Ammon's horn (tissue), 1 donor: Measurements from ENCODE around the gene HS3ST2.
"Not testable (repeated sequence)": the region's sequence is repeated elsewhere in the genome, so short reads cannot be mapped to it uniquely, and the experiment has no call there.

ENCODE experiments used
- DNase-seq: peaks from one replicate; pipeline ENCODE4 v3.0.0-alpha.2; 2016; ENCODE audit warnings: low spot score

HS3ST2 gene

GRCh38 chr16:22878955-22879354 lies 65.0 kb downstream of the HS3ST2 start:
- DNase-seq, result no peak

- no peak for DNase-seq
Measured at GRCh38 chr16:22879466-22879865, 65.5 kb downstream of the HS3ST2 start.

- DNase-seq, result no peak
Measured at GRCh38 chr16:22882981-22883380, 69.0 kb downstream of the HS3ST2 start.

DNA sequence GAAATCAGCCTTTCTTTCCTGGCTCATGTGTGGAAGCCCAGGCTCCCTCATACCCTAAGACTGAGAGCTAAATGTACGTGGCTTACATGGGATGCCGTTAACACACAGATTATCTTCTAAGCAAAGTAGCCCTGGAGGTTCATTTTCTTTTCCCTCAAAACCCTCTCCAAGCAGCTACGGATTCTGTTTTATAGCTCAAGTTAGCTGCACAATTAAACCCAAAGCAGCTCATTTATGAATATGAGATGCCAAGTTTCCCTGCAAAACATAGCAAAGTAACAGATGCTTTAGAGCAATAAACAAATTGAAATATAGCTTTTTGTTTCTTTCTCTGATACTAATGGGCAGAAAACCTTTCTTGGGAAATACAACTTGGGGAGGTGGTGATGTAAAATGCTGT lies 72.0 kb downstream of the HS3ST2 start:
- DNase-seq, result no peak

- DNase-seq, result no peak
Measured at GRCh38 chr16:22886927-22887326, 73.0 kb downstream of the HS3ST2 start.

DNA sequence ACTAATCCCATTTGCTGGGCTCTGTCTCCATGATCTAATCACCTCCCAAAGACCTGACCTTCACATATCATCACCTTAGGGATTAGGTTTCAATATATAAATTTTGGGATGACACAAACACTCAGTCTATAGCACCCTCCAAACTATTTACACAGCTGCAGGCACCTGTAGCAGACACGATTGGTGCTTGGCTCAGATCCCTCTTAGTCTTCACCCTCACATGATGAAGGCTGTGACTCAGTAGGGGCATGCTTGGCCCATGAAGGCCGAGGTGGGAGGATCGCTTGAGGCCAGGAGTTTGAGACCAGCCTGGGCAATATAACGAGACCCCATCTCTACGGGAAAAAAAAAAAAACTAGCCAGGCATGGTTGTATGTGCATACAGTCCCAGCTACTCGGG lies 73.5 kb downstream of the HS3ST2 start:
- DNase-seq, result no peak

GRCh38 chr16:22888791-22889190 lies 74.8 kb downstream of the HS3ST2 start:
- DNase-seq, result no peak

- no peak for DNase-seq
Measured at GRCh38 chr16:22890976-22891375, 77.0 kb downstream of the HS3ST2 start.

DNA sequence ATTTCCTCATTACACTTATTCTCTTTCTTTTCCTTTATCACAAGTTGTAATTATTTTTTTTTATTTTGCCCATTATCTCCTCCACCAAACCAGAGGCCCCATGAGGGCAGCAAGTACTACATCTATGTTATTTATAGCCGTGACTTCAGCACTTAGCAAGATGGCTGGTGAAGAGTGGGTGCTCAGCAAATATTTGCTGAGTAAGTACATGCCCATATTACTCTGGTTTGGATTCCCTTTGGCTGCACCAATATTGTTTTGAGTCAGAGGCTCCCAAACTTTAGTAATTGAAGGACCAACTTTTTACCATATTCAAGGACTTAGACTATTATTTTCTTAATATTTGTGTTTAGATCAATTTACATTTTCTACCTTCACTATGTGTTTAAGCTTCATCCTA lies 83.2 kb downstream of the HS3ST2 start:
- no peak for DNase-seq

DNA sequence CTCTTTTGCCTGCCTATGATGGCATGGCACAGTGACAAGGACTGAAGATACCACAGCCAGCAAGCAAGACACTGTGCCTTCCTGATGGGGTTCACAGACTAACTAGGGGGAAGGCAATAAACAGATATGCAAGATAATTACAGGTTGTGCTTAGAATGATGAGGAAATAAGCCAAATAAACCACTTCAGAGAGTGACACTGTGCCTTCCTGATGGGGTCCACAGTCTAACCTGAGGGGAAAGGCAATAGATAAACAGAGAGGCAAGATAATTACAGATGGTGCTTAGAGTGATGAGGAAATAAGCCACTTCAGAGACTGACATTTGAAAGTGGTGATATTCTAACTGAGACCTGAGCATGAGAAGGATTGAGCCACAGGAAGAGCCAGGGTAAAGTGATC lies 84.2 kb downstream of the HS3ST2 start:
- DNase-seq, result peak; percentile 17

GRCh38 chr16:22898874-22899348 lies 84.9 kb downstream of the HS3ST2 start:
- DNase-seq, result peak; percentile 87

GRCh38 chr16:22899567-22899966 lies 85.6 kb downstream of the HS3ST2 start:
- DNase-seq, result not testable (repeated sequence)

GRCh38 chr16:22900863-22901262 lies 86.9 kb downstream of the HS3ST2 start:
- DNase-seq, result no peak

GRCh38 chr16:22901563-22901962 lies 87.6 kb downstream of the HS3ST2 start:
- no peak for DNase-seq

- DNase-seq, result no peak
Measured at GRCh38 chr16:22903716-22904115, 89.8 kb downstream of the HS3ST2 start.

- DNase-seq, result no peak
Measured at GRCh38 chr16:22912654-22913053, 98.7 kb downstream of the HS3ST2 start.

DNA sequence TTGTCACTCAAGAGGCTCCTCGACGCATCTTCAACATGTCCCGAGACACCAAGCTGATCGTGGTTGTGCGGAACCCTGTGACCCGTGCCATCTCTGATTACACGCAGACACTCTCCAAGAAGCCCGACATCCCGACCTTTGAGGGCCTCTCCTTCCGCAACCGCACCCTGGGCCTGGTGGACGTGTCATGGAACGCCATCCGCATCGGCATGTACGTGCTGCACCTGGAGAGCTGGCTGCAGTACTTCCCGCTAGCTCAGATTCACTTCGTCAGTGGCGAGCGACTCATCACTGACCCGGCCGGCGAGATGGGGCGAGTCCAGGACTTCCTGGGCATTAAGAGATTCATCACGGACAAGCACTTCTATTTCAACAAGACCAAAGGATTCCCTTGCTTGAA lies 101.0 kb downstream of the HS3ST2 start:
- DNase-seq, result no peak

DNA sequence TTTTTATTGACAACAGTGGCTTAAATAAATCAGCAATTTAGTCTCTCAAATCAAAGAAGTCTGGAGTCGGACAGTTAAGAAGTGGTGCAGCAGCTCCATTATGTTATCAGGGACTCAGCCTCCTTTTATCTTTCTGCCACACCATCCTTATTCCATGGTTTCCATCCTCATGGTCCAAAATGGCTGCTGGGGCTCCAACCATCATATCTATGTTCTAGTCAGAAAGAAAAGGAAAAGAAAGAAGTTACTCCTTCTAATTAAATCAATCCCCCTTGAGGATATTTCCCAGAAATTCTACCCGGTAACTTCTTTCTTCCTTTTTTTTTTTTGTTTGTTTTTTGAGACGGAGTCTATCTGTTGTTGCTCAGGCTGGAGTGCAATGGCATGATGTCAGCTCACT lies 109.5 kb downstream of the HS3ST2 start:
- DNase-seq, result no peak

- no peak for DNase-seq
Measured at GRCh38 chr16:22924492-22924891, 110.5 kb downstream of the HS3ST2 start.

GRCh38 chr16:22926105-22926751 lies 112.3 kb downstream of the HS3ST2 start:
- no peak for DNase-seq

- DNase-seq, result no peak
Measured at GRCh38 chr16:22927306-22927705, 113.3 kb downstream of the HS3ST2 start.

- no peak for DNase-seq
Measured at GRCh38 chr16:22928882-22929435, 115.0 kb downstream of the HS3ST2 start.

DNA sequence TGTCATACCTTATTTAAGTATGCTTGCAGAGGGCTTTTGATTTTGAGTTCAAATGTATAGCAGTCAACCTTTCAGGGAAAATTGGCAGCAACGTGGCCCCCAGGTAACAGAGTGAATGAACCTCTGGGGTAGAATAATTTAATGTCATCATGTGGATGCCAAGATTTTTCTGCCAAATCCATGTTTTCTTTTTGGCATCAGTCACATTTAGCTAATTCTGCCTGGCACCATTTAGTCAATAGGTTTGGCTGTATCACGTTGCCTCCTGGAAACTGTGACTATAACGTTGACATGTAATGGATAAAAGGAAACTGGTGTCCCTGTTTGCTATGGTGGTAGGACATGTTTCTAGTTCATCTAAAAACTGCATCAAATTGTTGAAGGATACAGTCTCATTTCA lies 115.5 kb downstream of the HS3ST2 start:
- DNase-seq, result no peak
